C4-2B (cell line): ENCODE results near the gene TBC1D22A.

ENCODE experiments used
- CTCF ChIP-seq: fragments of 450-650 bp; conservative IDR thresholded peaks from 2 replicates; pipeline ENCODE4 v1.5.1; 2017; ENCODE audit warnings: mild to moderate bottlenecking
- ZFX ChIP-seq: fragments of 450-650 bp; IDR thresholded peaks from 2 replicates; pipeline ENCODE4 v1.6.1; 2017

GRCh38 chr22:46779651-46780050 lies 17.2 kb downstream of the TBC1D22A start:
- TF ChIP-seq CTCF (no peak), ZFX (no peak)
